ENCODE data around the gene BRINP1. TPM values are rescaled to one million over a fixed set of nuclear protein-coding genes. Genes with fewer than 3 reads are reported as not detected.

Gene BRINP1
- total and polyA plus RNA-seq, 2 donors (not counting 1 experiment from before 2014, with no cell fraction given), result not detected

DNA sequence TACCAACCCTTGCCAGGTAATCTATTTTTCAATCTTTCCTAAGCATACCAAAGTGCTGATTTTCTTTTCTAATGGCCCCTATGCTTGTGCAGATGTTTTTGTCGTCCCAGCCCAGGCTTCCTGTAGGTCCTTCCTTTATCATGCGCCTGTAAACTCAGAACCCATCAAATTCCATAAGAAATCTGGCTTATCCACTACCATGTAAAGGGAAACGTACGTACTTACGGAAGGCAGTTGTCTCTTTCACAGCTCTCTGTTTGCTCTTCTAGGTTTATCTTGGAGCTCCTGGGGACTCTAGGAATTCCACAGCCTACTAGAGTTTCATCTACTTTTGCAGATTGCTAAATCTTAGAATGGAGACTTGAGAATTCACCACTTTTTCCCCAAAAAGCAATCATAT, 9.0 kb downstream of the BRINP1 start:
- ATAC-seq (ENCODE audit: low read depth) (no peak), DNase-seq (no peak)
- Mint-ChIP-seq H3K27ac (no peak overlapping the region), H3K9me3 (ENCODE audit: insufficient read depth) (no peaks in the 10 kb centered on the region), H3K27me3 (no peaks in the 10 kb centered on the region), H3K4me1 (no peaks in the 10 kb centered on the region), H3K4me3 (no peak overlapping the region)
- H3K9ac ChIP-seq (ENCODE audit: low read length), result no peak overlapping the region
- no peaks in the 10 kb centered on the region for H3K36me3 ChIP-seq (replicated peaks in 1 of 2; ENCODE audit: control extremely low read depth in 1 of 2, control insufficient read depth in 1 of 2, extremely low read depth in 1 of 2, insufficient read depth in 2 of 2, low read length in 1 of 2)
- H4K20me1 ChIP-seq (ENCODE audit: control insufficient read depth, insufficient read depth, low read length, poor library complexity, severe bottlenecking), result no peaks in the 10 kb centered on the region
- H3K4me3 ChIP-seq (ENCODE audit: control extremely low read depth in 1 of 5, extremely low read depth in 1 of 5, insufficient read depth in 1 of 5, low read depth in 2 of 5, low read length in 4 of 5), result no peak overlapping the region
- H3K9me3 ChIP-seq (ENCODE audit: control extremely low read depth in 1 of 3, control insufficient read depth in 2 of 3, insufficient read depth in 1 of 3, low read length in 2 of 3), result no peaks in the 10 kb centered on the region
- no peak overlapping the region for H2AFZ ChIP-seq (ENCODE audit: insufficient read depth, low read depth, low read length, poor library complexity, severe bottlenecking)
- H3K79me2 ChIP-seq (ENCODE audit: control insufficient read depth, insufficient read depth, low read length), result no peaks in the 10 kb centered on the region
- POLR2A ChIA-PET, result no interaction called here
- WGBS (ENCODE audit: insufficient coverage), result 63% methylated on average over 4 of the region's 5 CpGs
- no peak overlapping the region for H3K4me2 ChIP-seq (replicated peaks; ENCODE audit: low read depth, low read length, poor library complexity, severe bottlenecking)
- CTCF ChIA-PET, result interaction anchor here (0.7 to 1.5 kb wide), 2 partner anchors 11 to 1283 kb away, joined by 3 read pairs; no protein-coding TSS in a partner anchor
- H3K4me1 ChIP-seq (ENCODE audit: control insufficient read depth in 2 of 2, insufficient read depth in 2 of 2, low read length in 2 of 2), result no peaks in the 10 kb centered on the region
- no peak overlapping the region for H3K27ac ChIP-seq (ENCODE audit: low read length in 2 of 2)
- H3K27me3 ChIP-seq (replicated peaks in 1 of 4; ENCODE audit: control extremely low read depth in 1 of 4, control insufficient read depth in 3 of 4, insufficient read depth in 4 of 4, low read length in 3 of 4), result no peaks in the 10 kb centered on the region
- no peak for TF ChIP-seq EZH2 (IDR thresholded peaks at IDR 0.05; ENCODE audit: borderline replicate concordance, insufficient read depth, low read depth, low read length, poor library complexity, severe bottlenecking)
- TF ChIP-seq, protein P1, sequence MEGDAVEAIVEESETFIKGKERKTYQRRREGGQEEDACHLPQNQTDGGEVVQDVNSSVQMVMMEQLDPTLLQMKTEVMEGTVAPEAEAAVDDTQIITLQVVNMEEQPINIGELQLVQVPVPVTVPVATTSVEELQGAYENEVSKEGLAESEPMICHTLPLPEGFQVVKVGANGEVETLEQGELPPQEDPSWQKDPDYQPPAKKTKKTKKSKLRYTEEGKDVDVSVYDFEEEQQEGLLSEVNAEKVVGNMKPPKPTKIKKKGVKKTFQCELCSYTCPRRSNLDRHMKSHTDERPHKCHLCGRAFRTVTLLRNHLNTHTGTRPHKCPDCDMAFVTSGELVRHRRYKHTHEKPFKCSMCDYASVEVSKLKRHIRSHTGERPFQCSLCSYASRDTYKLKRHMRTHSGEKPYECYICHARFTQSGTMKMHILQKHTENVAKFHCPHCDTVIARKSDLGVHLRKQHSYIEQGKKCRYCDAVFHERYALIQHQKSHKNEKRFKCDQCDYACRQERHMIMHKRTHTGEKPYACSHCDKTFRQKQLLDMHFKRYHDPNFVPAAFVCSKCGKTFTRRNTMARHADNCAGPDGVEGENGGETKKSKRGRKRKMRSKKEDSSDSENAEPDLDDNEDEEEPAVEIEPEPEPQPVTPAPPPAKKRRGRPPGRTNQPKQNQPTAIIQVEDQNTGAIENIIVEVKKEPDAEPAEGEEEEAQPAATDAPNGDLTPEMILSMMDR (IDR thresholded peaks at IDR 0.05), result no peak
- intact Hi-C loops (cut with micrococcal nuclease), result no loop called here

DNA sequence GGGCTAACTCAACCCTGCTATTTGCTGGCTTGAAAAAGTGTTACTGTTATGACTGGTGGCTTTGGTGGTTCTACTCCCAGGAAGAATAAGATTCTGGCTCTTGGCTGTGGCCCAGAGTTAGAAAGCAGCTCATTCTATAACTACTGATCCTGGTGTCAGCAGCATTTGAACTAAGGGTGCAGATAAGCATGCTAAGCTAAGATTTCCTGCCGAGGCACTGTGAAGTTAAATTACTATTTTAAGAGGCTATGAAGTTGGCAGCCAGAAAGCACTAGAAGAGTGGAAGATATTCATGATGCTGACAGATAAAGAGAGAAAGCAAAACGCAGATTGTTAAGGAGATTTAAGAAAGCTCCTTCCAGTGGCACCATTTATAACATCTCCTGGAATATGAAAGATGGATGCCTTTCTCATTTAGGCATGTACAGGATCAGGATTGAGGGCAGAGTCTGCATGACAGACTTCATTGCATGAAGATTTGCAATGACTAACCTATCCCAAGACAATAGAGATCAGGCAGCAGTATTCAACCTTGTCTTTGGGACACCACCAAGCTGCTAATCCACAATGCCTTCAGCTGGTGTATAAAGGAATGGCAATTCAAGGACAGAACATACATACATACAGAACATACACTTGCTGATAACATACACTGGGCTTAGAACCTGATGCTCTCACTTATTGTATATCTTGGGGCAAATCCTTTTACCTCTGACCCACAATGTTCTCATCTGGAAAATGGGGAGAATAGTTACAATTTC, 11.7 kb downstream of the BRINP1 start:
- ATAC-seq (ENCODE audit: low read depth), result no peak
- H3K36me3 ChIP-seq (replicated peaks in 1 of 2; ENCODE audit: control extremely low read depth in 1 of 2, control insufficient read depth in 1 of 2, extremely low read depth in 1 of 2, insufficient read depth in 2 of 2, low read length in 1 of 2), result no peaks in the 10 kb centered on the region
- H3K27ac Mint-ChIP-seq, result no peak overlapping the region
- CTCF ChIA-PET, result no interaction called here
- DNase-seq, result no peak
- no peak for TF ChIP-seq EZH2 (IDR thresholded peaks at IDR 0.05; ENCODE audit: borderline replicate concordance, insufficient read depth, low read depth, low read length, poor library complexity, severe bottlenecking)
- TF ChIP-seq, protein P1 (IDR thresholded peaks at IDR 0.05), result no peak
- H3K4me1 Mint-ChIP-seq, result no peaks in the 10 kb centered on the region
- no peaks in the 10 kb centered on the region for H3K9me3 ChIP-seq (ENCODE audit: control extremely low read depth in 1 of 3, control insufficient read depth in 2 of 3, insufficient read depth in 1 of 3, low read length in 2 of 3)
- no peaks in the 10 kb centered on the region for H3K4me1 ChIP-seq (ENCODE audit: control insufficient read depth in 2 of 2, insufficient read depth in 2 of 2, low read length in 2 of 2)
- POLR2A ChIA-PET, result no interaction called here
- H3K27me3 ChIP-seq (replicated peaks in 1 of 4; ENCODE audit: control extremely low read depth in 1 of 4, control insufficient read depth in 3 of 4, insufficient read depth in 4 of 4, low read length in 3 of 4), result no peaks in the 10 kb centered on the region
- intact Hi-C loops (cut with micrococcal nuclease), result no loop called here
- H3K4me3 Mint-ChIP-seq, result no peak overlapping the region
- no peaks in the 10 kb centered on the region for H3K27me3 Mint-ChIP-seq
- H3K9me3 Mint-ChIP-seq (ENCODE audit: insufficient read depth), result no peaks in the 10 kb centered on the region
- no peak overlapping the region for H3K27ac ChIP-seq (ENCODE audit: low read length in 2 of 2)
- H2AFZ ChIP-seq (ENCODE audit: insufficient read depth, low read depth, low read length, poor library complexity, severe bottlenecking), result no peak overlapping the region
- 28% methylated on average over 2 of the region's 2 CpGs for WGBS (ENCODE audit: insufficient coverage)
- no peaks in the 10 kb centered on the region for H3K79me2 ChIP-seq (ENCODE audit: control insufficient read depth, insufficient read depth, low read length)
- no peak overlapping the region for H3K4me3 ChIP-seq (ENCODE audit: control extremely low read depth in 1 of 5, extremely low read depth in 1 of 5, insufficient read depth in 1 of 5, low read depth in 2 of 5, low read length in 4 of 5)
- H4K20me1 ChIP-seq (ENCODE audit: control insufficient read depth, insufficient read depth, low read length, poor library complexity, severe bottlenecking), result no peaks in the 10 kb centered on the region
- no peak overlapping the region for H3K9ac ChIP-seq (ENCODE audit: low read length)
- no peak overlapping the region for H3K4me2 ChIP-seq (replicated peaks; ENCODE audit: low read depth, low read length, poor library complexity, severe bottlenecking)
